CD4-positive, alpha-beta T cell (primary cell): ENCODE results near the gene SMIM35. TPM values are rescaled to one million over a fixed set of nuclear protein-coding genes. Genes with fewer than 3 reads are reported as not detected.
A peak's percentile ranks its signal among the peaks of the same experiment; 100 is the strongest.

Source experiments
- ATAC-seq: fragments of 200-7000 bp; cut with Tn5 transposase; one replicate; pipeline ENCODE4 v1.10.0; 2022; ENCODE audit warnings: mild to moderate bottlenecking; ENCODE audit not compliant: poor library complexity
- CTCF ChIA-PET: fragments of 350-600 bp; sonication (Branson Sonifier 250); formaldehyde crosslinking; loops from one replicate; lab custom pipeline; 2021; ENCODE audit warnings: antibody characterized with exemption, inconsistent platforms; lab: Charles Lee
- POLR2A ChIA-PET: fragments of 350-600 bp; sonication (Branson Sonifier 250); formaldehyde crosslinking; loops from one replicate; lab custom pipeline; 2021; ENCODE audit warnings: antibody characterized with exemption, inconsistent platforms; lab: Charles Lee
- DNase-seq, 14 experiments: peaks; one replicate each; pipeline ENCODE4 v3.0.0-alpha.2; 2013 to 2020; ENCODE audit warnings: mixed read lengths in 2 of 14
- H3K27ac ChIP-seq, 2 donors: one replicate each; pipeline versions ENCODE4 v1.5.1 to v1.7.0; 2013; ENCODE audit warnings: low read length in 2 of 2, low read depth in 1 of 2, mild to moderate bottlenecking in 1 of 2
- H3K27me3 ChIP-seq, 2 experiments: 1 replicate in 1 of 2; 2 replicates in 1 of 2; pipeline versions ENCODE4 v1.6.1 to v1.7.0; 2013; ENCODE audit warnings: low read length in 2 of 2, control low read depth in 1 of 2, mild to moderate bottlenecking in 1 of 2, moderate library complexity in 1 of 2; ENCODE audit not compliant: insufficient read depth in 2 of 2, control insufficient read depth in 1 of 2
- H3K36me3 ChIP-seq: one replicate; pipeline ENCODE4 v1.6.1; 2013; ENCODE audit warnings: low read length, control low read depth; ENCODE audit not compliant: insufficient read depth
- H3K4me1 ChIP-seq: one replicate; pipeline ENCODE4 v1.6.1; 2013; ENCODE audit warnings: low read length, control low read depth; ENCODE audit not compliant: insufficient read depth
- H3K4me3 ChIP-seq: one replicate; pipeline ENCODE4 v1.5.1; 2013; ENCODE audit warnings: mild to moderate bottlenecking, low read length, moderate library complexity
- H3K9me3 ChIP-seq, 2 experiments: 1 replicate in 1 of 2; 2 replicates in 1 of 2; pipeline versions ENCODE4 v1.6.1 to v1.7.0; 2013; ENCODE audit warnings: low read length in 2 of 2, mild to moderate bottlenecking in 2 of 2, control low read depth in 1 of 2, moderate library complexity in 1 of 2; ENCODE audit not compliant: control insufficient read depth in 1 of 2, insufficient read depth in 1 of 2
- H3K27ac Mint-ChIP-seq: one replicate; pipeline ENCODE4 v1.8.0; 2020; ENCODE audit warnings: mixed read lengths
- H3K27me3 Mint-ChIP-seq: one replicate; pipeline ENCODE4 v1.8.0; 2021; ENCODE audit warnings: mixed read lengths
- H3K36me3 Mint-ChIP-seq: one replicate; pipeline ENCODE4 v1.8.0; 2021; ENCODE audit warnings: low read depth, mixed read lengths
- H3K4me1 Mint-ChIP-seq: one replicate; pipeline ENCODE4 v1.8.0; 2021; ENCODE audit warnings: low read depth, mixed read lengths
- H3K4me3 Mint-ChIP-seq: one replicate; pipeline ENCODE4 v1.8.0; 2020; ENCODE audit warnings: mild to moderate bottlenecking, mixed read lengths
- H3K9me3 Mint-ChIP-seq: one replicate; pipeline ENCODE4 v1.8.0; 2020; ENCODE audit warnings: mixed read lengths
- CTCF ChIP-seq: fragments of 200-600 bp; IDR thresholded peaks from one replicate; pipeline ENCODE4 v1.8.0; 2022; ENCODE audit warnings: antibody characterized with exemption, mild to moderate bottlenecking
- intact Hi-C, 2 experiments: fragments of 100-400 bp; cut with DNase I in 1 of 2; cut with micrococcal nuclease in 1 of 2; formaldehyde crosslinking; loops; one replicate each; pipeline versions ENCODE4 v1.15.1 to v1.9.0; 2023 to 2025; cut with DNase I, micrococcal nuclease
- total RNA-seq, 174 experiments: library from RNA in 2 of 174; stranded (reverse) in 2 of 174; gene quantifications; one replicate each; pipeline ENCODE4 v1.2.3 and lab custom pipeline; 2021 to 2026

Gene SMIM35
- total RNA-seq, 2 experiments from 2014 or later: 0.06 to 0.08 TPM

DNA sequence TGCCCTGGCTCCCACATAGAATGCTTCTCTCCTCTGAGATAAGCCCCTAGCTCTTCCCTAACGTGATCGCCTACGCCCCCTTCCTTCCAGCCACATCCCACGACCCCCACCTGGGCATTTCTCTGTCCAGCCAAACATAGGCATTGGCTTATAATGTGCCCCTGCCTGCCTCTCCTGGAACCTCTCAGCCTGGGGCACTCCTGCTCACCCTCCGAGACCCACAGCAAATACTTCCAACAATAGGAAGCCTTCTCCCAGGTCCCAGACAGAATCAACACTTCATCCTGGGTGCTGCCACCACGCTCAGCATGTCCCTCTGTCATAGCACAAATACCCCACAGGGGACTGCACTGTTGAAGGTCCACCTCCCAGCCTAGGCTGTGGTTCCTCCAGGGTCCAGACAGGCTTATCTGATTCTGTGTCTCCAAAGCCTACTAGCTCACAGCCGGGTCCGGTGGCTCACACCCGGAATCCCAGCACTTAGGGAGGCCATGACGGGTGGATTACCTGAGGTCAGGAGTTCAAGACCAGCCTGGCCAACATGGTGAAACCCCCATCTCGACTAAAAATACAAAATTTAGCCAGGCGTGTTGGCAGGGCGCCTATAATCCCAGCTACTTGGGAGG, 34.1 kb downstream of the SMIM35 start:
- peaks cover 58% of the 10 kb centered on the region for H3K4me1 ChIP-seq
- Mint-ChIP-seq H3K4me3 (peak overlapping the region; percentile 57), H3K36me3 (no peaks in the 10 kb centered on the region), H3K27me3 (no peaks in the 10 kb centered on the region), H3K4me1 (peaks cover 57% of the 10 kb centered on the region), H3K9me3 (no peaks in the 10 kb centered on the region), H3K27ac (peak overlapping the region; percentile 95)
- TF ChIP-seq CTCF: no peak
- POLR2A ChIA-PET: interaction anchor here (0.8 to 5.4 kb wide), 16 partner anchors 10 to 626 kb away, joined by 3 to 156 read pairs (median 8); partner anchors contain the start of gene IL10RA
- intact Hi-C loops: loop anchor here (1.0 to 2.0 kb wide), 5 partner anchors 105 to 245 kb away; no protein-coding TSS in a partner anchor
- H3K36me3 ChIP-seq: no peaks in the 10 kb centered on the region
- no peak overlapping the region for H3K4me3 ChIP-seq
- CTCF ChIA-PET: interaction anchor here (0.7 to 5.1 kb wide), 37 partner anchors 9 to 627 kb away, joined by 3 to 78 read pairs (median 5); partner anchors contain the start of gene IL10RA
- no peak for ATAC-seq
- H3K27me3 ChIP-seq: no peaks in the 10 kb centered on the region
- DNase-seq: peak in 2 of 14 experiments; percentile 18 to 41
- H3K27ac ChIP-seq: peak overlapping the region; percentile 34 to 48
- no peaks in the 10 kb centered on the region for H3K9me3 ChIP-seq

DNA sequence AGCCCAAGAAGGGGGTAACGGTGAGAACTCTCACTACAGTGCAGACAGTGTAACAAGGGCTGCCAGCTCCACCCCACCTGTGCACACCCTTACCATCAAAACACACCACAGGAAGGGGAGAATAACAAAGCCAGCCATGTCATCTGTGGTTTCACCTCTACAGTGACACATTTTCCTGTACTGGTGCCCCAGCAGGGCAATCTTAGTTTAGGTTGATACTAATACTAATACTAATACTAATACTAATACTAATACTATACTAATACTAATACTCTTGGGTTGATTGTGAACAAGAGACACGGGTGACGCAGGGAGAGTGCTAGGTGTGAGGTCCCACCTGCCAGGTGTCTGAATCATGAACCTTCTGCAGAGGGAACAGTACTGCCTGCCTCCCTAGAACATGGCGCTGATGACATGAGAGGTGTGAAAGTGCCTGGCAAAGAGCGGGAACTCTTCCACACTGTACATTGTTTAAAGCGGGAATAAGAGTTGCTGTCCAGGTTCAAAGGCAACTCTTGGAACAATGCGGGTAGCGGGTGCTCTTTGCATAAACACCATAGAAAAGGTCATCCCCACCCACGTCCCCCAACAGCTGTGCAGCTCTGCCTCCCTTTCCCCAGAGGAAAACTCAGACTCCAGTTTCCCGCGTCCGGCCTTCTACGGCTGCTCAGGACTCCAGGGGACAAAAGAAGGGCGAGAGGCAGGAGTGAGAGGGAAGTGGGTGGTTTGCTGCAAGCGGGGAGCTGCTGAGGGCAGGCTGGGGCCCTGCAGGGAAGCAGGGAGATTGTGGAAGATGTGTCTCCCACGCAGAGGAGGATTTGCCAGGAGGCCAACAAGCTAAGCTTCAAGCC, 34.9 kb downstream of the SMIM35 start:
- peak; percentile 63 to 94 (median 74) for DNase-seq
- Histone ChIP-seq H3K4me3 (no peak overlapping the region), H3K36me3 (no peaks in the 10 kb centered on the region), H3K27ac (peak overlapping the region; percentile 48 to 68), H3K4me1 (peaks cover 66% of the 10 kb centered on the region), H3K27me3 (no peaks in the 10 kb centered on the region), H3K9me3 (no peaks in the 10 kb centered on the region)
- intact Hi-C loops: loop anchor here (1.0 to 2.0 kb wide), 6 partner anchors 49 to 237 kb away; partner anchors contain the start of gene IL10RA (in 1 of the 2)
- Mint-ChIP-seq H3K4me1 (peaks cover 65% of the 10 kb centered on the region), H3K9me3 (no peaks in the 10 kb centered on the region), H3K27ac (peak overlapping the region; percentile 95), H3K4me3 (peak overlapping the region; percentile 81), H3K36me3 (no peaks in the 10 kb centered on the region), H3K27me3 (no peaks in the 10 kb centered on the region)
- ChIA-PET CTCF (interaction anchor here (0.7 to 5.1 kb wide), 15 partner anchors 10 to 244 kb away, joined by 3 to 78 read pairs (median 7); no protein-coding TSS in a partner anchor), POLR2A (interaction anchor here (0.7 to 5.4 kb wide), 25 partner anchors 10 to 626 kb away, joined by 3 to 156 read pairs (median 4); partner anchors contain the start of gene IL10RA)
- TF ChIP-seq CTCF: no peak
- ATAC-seq: peak; percentile 95

DNA sequence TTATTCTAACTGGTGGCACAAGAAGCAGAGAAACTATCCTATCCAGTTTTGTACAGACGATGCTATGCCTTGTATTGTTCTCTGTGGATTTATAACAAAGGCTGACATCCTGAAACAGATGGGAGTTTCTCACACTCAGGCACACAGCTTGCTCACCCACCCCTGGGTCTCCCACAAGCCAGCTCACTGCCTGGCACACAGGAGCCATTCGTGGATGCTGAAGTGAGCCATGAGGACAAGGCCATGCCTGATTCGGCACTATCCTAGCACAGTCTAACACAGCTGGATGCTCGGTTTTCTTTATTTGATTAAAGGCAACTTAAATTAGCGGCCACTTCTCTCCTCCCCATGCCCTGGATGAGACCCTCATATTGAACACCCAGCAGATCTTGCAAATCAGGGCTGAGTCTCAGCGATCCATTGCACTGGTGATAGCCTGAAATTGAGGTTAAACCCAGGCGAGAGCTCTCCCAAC, 35.6 kb downstream of the SMIM35 start:
- peak overlapping the region; percentile 48 to 68 for H3K27ac ChIP-seq
- H3K4me3 ChIP-seq: no peak overlapping the region

More for the DNA sequence above, 35.6 kb downstream of the SMIM35 start:
- intact Hi-C loops: loop anchor here (1.0 to 2.0 kb wide), 5 partner anchors 48 to 236 kb away; partner anchors contain the start of gene IL10RA (in 1 of the 2)
- Mint-ChIP-seq H3K4me3 (peak overlapping the region; percentile 81), H3K9me3 (no peaks in the 10 kb centered on the region), H3K27me3 (no peaks in the 10 kb centered on the region), H3K27ac (peak overlapping the region; percentile 95), H3K36me3 (no peaks in the 10 kb centered on the region), H3K4me1 (peaks cover 72% of the 10 kb centered on the region)
- ChIA-PET POLR2A (interaction anchor here (0.7 to 5.4 kb wide), 23 partner anchors 9 to 625 kb away, joined by 3 to 156 read pairs (median 4); partner anchors contain the start of genes CD3E and IL10RA), CTCF (interaction anchor here (0.6 to 5.1 kb wide), 12 partner anchors 9 to 827 kb away, joined by 3 to 78 read pairs (median 6); no protein-coding TSS in a partner anchor)
- Histone ChIP-seq H3K9me3 (no peaks in the 10 kb centered on the region), H3K36me3 (no peaks in the 10 kb centered on the region), H3K27me3 (no peaks in the 10 kb centered on the region), H3K4me1 (peaks cover 73% of the 10 kb centered on the region)
- TF ChIP-seq CTCF: no peak
- DNase-seq (no peak), ATAC-seq (peak; percentile 7)
